SK-N-MC (cell line): ENCODE measurements around the gene C1QTNF9.

ENCODE experiments used
- EZH2 ChIP-seq: fragments of 200-600 bp; sonication (generic); IDR thresholded peaks from one replicate; pipeline ENCODE4 v1.6.1; 2017; ENCODE audit warnings: antibody characterized with exemption
- POLR2AphosphoS5 ChIP-seq: IDR thresholded peaks from 2 replicates; pipeline ENCODE4 v1.6.1; 2012; ENCODE audit warnings: mild to moderate bottlenecking, low read depth, low read length, borderline replicate concordance

GRCh38 chr13:24261566-24261965 is 47.8 kb upstream of the C1QTNF9 start:
- TF ChIP-seq EZH2 (no peak), POLR2AphosphoS5 (no peak)
